Central memory CD8-positive, alpha-beta T cell (primary cell): ENCODE measurements around the gene KLHL17.
"Not testable (repeated sequence)": the region's sequence is repeated elsewhere in the genome, so short reads cannot be mapped to it uniquely, and the experiment has no call there.

Experiments used
- ATAC-seq: fragments of 150-1000 bp; cut with Tn5 transposase; replicated peaks from 2 replicates; pipeline ENCODE4 v1.10.0; 2022; ENCODE audit warnings: mild to moderate bottlenecking, moderate FRiP score, moderate number of reproducible peaks; ENCODE audit not compliant: poor library complexity, severe bottlenecking; ENCODE audit errors: extremely low read depth
- DNase-seq, 2 donors: peaks; one replicate each; pipeline ENCODE4 v3.0.0; 2021; ENCODE audit warnings: low spot score in 2 of 2
- H3K27ac Mint-ChIP-seq: one replicate; pipeline ENCODE4 v1.8.0; 2022; ENCODE audit warnings: low read depth, mild to moderate bottlenecking, moderate library complexity, mixed read lengths
- H3K27me3 Mint-ChIP-seq: one replicate; pipeline ENCODE4 v1.8.0; 2022; ENCODE audit warnings: mixed read lengths
- H3K36me3 Mint-ChIP-seq: one replicate; pipeline ENCODE4 v1.8.0; 2022; ENCODE audit warnings: mild to moderate bottlenecking, moderate library complexity, mixed read lengths; ENCODE audit not compliant: insufficient read depth
- H3K4me1 Mint-ChIP-seq: one replicate; pipeline ENCODE4 v1.8.0; 2022; ENCODE audit warnings: mixed read lengths
- H3K4me3 Mint-ChIP-seq: one replicate; pipeline ENCODE4 v1.8.0; 2022; ENCODE audit warnings: mild to moderate bottlenecking, moderate library complexity, mixed read lengths
- H3K9me3 Mint-ChIP-seq: one replicate; pipeline ENCODE4 v1.8.0; 2022; ENCODE audit warnings: mixed read lengths

KLHL17 gene

GRCh38 chr1:942411-942821 is 18.0 kb upstream of the KLHL17 start:
- peaks cover 33% of the 10 kb centered on the region for H3K27me3 Mint-ChIP-seq
- no peak overlapping the region for H3K4me3 Mint-ChIP-seq
- ATAC-seq (no peak), DNase-seq (no peak)
- H3K4me1 Mint-ChIP-seq, result peaks cover 14% of the 10 kb centered on the region
- H3K9me3 Mint-ChIP-seq, result no peaks in the 10 kb centered on the region
- no peak overlapping the region for H3K27ac Mint-ChIP-seq
- H3K36me3 Mint-ChIP-seq, result peaks cover 7% of the 10 kb centered on the region

DNA sequence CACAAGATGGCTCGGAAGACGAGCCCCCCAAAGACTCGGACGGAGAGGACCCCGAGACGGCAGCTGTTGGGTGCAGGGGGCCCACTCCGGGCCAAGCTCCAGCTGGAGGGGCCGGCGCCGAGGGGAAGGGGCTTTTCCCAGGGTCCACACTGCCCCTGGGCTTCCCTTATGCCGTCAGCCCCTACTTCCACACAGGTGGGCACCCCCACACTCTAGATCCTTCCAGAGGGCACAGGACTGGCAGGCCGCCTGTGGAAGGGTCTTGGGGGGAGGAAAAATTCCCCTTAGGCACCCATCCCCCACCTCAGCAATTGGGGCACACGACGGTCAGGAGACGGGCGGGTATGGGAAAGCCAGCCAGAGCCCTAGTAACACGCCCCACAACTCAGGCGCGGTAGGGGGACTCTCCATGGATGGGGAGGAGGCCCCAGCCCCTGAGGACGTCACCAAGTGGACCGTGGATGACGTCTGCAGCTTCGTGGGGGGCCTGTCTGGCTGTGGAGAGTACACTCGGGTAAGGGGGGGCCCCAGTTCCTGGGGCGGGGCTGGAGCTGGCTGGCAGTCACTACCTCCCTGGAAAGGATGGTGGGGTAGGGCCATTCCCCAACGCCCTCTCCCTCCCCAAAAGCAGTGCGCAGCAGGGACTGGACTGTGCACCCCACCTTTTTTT is 17.4 kb upstream of the KLHL17 start:
- H3K4me3 Mint-ChIP-seq, result no peak overlapping the region
- no peaks in the 10 kb centered on the region for H3K9me3 Mint-ChIP-seq
- no peak overlapping the region for H3K27ac Mint-ChIP-seq
- no peak for ATAC-seq
- peaks cover 10% of the 10 kb centered on the region for H3K36me3 Mint-ChIP-seq
- peaks cover 11% of the 10 kb centered on the region for H3K4me1 Mint-ChIP-seq
- peaks cover 27% of the 10 kb centered on the region for H3K27me3 Mint-ChIP-seq
- DNase-seq, result no peak

DNA sequence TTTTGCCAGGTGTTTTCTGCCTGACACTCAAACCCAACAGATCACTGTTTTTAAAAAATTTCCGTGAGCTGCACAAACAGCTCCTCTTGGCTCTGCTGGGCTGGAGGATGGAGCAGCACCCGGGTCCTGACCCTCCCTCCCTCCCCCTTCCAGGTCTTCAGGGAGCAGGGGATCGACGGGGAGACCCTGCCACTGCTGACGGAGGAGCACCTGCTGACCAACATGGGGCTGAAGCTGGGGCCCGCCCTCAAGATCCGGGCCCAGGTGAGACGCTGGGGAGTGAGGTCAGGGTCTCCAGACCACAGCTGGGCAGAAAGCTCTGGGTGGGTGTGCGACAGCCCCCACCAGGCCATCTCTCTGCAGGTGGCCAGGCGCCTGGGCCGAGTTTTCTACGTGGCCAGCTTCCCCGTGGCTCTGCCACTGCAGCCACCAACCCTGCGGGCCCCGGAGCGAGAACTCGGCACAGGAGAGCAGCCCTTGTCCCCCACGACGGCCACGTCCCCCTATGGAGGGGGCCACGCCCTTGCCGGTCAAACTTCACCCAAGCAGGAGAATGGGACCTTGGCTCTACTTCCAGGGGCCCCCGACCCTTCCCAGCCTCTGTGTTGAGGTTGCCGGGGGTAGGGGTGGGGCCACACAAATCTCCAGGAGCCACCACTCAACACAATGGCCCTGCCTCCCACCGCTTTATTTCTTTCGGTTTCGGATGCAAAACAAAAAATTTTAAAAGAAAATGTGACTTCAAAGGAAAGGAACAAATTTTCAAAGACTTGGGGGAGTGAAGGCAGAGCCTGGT is 16.6 kb upstream of the KLHL17 start:
- no peaks in the 10 kb centered on the region for H3K9me3 Mint-ChIP-seq
- no peak overlapping the region for H3K27ac Mint-ChIP-seq
- peaks cover 9% of the 10 kb centered on the region for H3K4me1 Mint-ChIP-seq
- no peak overlapping the region for H3K4me3 Mint-ChIP-seq
- ATAC-seq (no peak), DNase-seq (no peak)
- peaks cover 10% of the 10 kb centered on the region for H3K36me3 Mint-ChIP-seq
- H3K27me3 Mint-ChIP-seq, result peaks cover 21% of the 10 kb centered on the region

DNA sequence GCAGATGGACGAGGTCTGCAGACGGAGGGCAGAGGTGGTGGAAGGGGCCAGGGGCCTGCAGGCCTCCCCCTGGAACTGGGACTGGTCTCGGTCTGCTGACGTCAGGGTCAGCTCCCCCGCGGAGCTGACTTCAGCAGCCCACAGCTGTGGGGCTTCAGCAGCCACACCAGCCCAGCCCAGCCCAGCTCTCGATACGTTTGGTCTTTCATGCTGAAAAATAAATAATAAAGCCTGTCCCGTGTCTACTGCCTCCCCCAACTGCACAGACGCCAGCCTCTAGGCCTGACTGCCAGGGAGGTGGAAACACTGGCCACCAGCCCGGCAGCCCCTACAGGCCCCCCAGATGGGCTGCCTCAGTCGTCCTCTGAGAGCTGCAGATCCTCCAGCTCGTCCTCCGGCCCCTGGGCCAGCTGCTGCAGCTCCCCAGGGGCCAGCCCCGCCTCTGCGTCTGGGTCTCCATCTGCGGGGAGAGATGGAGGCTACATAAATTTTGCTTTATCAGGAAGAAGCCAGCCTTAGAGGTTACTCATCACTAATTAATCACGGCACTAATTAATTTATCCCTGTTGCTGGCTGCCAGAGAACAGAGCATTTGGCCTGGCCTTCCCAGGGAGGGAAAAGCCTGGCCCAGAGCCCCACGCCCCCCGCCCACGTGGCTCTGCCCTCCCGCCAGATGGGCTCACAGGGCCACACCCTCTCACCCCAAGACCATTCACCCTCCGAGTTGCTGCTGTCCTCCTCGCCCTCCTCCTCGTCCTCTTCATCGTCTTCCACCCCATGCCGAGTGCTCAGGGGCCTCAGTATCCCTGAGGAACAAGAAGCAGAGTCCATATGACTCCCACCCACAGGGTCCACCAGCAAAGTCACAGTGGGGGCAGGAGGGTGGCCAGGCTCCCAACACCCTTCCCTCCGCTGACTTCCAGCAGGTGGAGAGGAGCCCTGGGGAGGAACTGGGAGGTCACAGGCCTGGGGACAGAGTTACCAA is 15.8 kb upstream of the KLHL17 start:
- no peak overlapping the region for H3K4me3 Mint-ChIP-seq
- no peaks in the 10 kb centered on the region for H3K9me3 Mint-ChIP-seq
- H3K27ac Mint-ChIP-seq, result no peak overlapping the region
- ATAC-seq (no peak), DNase-seq (no peak)
- peaks cover 9% of the 10 kb centered on the region for H3K4me1 Mint-ChIP-seq
- peaks cover 13% of the 10 kb centered on the region for H3K36me3 Mint-ChIP-seq
- H3K27me3 Mint-ChIP-seq, result peaks cover 13% of the 10 kb centered on the region

DNA sequence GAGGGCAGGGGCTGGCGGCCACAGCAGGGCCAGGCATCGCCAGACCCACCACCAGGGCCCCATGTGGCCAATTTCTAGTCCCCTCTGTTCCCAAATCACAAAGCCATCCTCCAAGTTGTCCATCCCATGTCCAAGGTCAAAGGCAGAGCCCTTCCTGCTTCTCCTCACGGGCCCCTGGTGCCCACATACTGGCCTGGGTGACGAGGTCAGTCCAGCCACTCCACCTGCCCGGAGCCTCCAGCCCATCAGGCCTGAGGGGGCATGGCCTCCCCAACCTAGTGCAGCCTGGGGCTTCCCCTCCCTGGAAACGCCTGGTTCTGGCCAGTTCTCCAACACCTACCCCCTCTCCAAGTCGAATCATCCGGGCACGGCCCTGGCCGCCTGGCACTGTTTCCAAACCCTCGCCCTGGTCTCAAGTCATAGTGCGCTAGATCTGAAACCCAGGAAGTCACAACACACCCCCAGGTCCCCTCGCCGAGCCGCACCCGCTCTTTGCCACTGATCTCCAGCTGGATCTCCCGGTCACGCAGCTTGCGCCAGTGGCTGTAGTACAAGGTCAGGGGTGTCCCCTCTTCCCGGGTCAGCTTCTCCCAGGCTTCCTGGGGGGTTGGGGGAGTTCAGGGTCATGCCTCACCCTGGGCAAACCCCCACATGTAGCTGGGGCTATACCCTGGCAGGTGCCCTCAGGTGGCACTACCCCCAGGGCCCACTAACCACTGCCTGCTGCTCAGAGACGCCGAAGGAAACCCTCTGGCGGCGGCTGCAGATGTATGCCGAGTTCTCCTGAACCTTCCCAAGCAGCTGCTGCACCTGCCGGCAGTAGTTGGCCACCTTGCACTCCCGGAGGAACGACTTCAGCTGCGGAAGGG is 14.5 kb upstream of the KLHL17 start:
- Mint-ChIP-seq H3K27me3 (peaks cover 7% of the 10 kb centered on the region), H3K4me1 (peaks cover 6% of the 10 kb centered on the region), H3K4me3 (no peak overlapping the region), H3K9me3 (no peaks in the 10 kb centered on the region), H3K36me3 (peaks cover 13% of the 10 kb centered on the region), H3K27ac (no peak overlapping the region)
- DNase-seq, result no peak
- no peak for ATAC-seq

- not testable (repeated sequence) for DNase-seq, ATAC-seq, H3K4me3 Mint-ChIP-seq, H3K27ac Mint-ChIP-seq, H3K27me3 Mint-ChIP-seq, H3K9me3 Mint-ChIP-seq, H3K4me1 Mint-ChIP-seq
- H3K36me3 Mint-ChIP-seq, result peaks cover 13% of the 10 kb centered on the region
Measured at GRCh38 chr1:946811-947210, 13.6 kb upstream of the KLHL17 start.

DNA sequence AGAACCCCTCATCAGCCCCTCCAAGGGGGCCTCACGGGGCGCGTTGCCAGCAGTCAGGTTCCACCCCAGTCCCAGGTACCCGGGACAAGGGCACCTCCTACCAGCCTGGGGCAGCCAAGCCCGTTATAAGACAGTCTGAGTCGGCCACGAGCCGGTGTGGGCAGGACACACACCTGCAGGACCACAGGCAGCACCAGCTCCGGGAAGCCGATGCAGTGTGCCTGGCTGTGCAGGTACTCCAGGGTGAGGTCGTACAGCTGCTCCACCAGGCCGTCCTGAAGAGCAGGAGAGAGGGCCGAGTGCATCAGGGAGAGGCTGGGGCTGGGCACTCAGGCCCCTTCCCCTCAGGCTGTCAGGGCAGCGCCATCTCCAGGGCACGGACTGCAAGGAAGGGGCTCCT is 12.4 kb upstream of the KLHL17 start:
- no peak for ATAC-seq
- Mint-ChIP-seq H3K4me3 (no peak overlapping the region), H3K36me3 (peaks cover 15% of the 10 kb centered on the region), H3K9me3 (no peaks in the 10 kb centered on the region), H3K27me3 (no peaks in the 10 kb centered on the region), H3K27ac (no peak overlapping the region), H3K4me1 (no peaks in the 10 kb centered on the region)
- no peak for DNase-seq

DNA sequence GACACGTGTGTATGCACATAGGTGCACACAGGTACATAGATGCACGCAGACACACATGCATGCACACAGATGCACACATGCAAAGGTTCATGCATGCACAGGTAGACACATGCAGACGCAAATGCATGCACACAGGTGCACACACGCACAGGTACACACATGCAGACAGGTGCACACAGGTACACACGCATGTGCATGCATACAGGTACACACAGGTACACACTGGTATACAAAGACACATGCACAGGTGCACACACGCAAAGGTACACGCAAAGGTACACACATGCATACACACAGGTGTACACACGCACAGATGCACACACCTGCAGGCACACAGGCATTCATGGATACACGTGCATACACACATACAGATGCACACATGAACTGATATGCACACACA is 10.1 kb upstream of the KLHL17 start:
- Mint-ChIP-seq H3K36me3 (peaks cover 25% of the 10 kb centered on the region), H3K27me3 (no peaks in the 10 kb centered on the region), H3K27ac (no peak overlapping the region), H3K4me1 (peaks cover 4% of the 10 kb centered on the region), H3K9me3 (no peaks in the 10 kb centered on the region), H3K4me3 (no peak overlapping the region)
- DNase-seq (no peak), ATAC-seq (no peak)

GRCh38 chr1:950881-951280 is 9.5 kb upstream of the KLHL17 start:
- DNase-seq (no peak), ATAC-seq (no peak)
- H3K9me3 Mint-ChIP-seq, result no peaks in the 10 kb centered on the region
- H3K4me3 Mint-ChIP-seq, result no peak overlapping the region
- H3K27ac Mint-ChIP-seq, result no peak overlapping the region
- H3K36me3 Mint-ChIP-seq, result peaks cover 23% of the 10 kb centered on the region
- H3K4me1 Mint-ChIP-seq, result peaks cover 7% of the 10 kb centered on the region
- no peaks in the 10 kb centered on the region for H3K27me3 Mint-ChIP-seq

DNA sequence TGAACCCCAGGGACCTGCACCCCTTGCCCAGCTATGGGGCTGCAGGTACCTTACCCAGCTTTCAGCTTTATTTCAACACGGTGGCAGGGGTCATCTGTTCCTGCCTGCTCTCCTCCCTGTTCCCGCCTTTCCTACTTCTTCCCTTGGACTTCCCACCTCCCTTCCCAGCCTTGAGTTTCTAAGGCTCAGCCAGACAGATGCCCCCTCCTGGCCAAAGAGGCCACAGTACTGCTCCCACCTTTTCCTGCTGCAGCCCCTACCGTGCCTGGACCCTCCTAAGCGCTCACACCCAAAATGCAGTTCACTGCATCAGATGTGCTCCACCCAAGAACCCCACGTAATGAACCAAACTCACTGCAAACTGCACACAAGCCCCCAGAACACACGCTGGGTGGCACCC is 9.0 kb upstream of the KLHL17 start:
- H3K9me3 Mint-ChIP-seq, result no peaks in the 10 kb centered on the region
- H3K4me1 Mint-ChIP-seq, result peaks cover 7% of the 10 kb centered on the region
- H3K4me3 Mint-ChIP-seq, result no peak overlapping the region
- peaks cover 21% of the 10 kb centered on the region for H3K36me3 Mint-ChIP-seq
- H3K27ac Mint-ChIP-seq, result no peak overlapping the region
- DNase-seq (no peak), ATAC-seq (no peak)
- no peaks in the 10 kb centered on the region for H3K27me3 Mint-ChIP-seq

DNA sequence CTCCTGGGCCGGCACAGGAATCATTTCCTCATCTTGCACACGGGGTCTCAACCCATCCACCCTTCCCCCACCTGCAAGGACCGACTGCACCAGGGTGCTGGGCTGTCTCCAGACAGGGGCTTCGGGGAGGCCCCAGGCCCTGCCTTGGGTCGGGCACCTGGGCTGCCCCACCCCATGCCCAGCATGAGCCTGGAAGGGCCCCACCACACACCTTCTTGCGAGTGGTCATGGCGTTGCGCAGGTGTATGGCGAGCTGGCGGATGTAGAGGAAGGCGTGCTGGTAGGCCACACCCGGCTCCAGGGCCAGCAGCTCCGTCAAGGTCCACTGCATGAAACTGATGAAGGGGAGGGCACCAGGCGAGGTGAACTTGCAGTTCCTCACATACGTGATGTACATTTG is 8.2 kb upstream of the KLHL17 start:
- H3K27ac Mint-ChIP-seq, result no peak overlapping the region
- DNase-seq (no peak), ATAC-seq (no peak)
- H3K9me3 Mint-ChIP-seq, result no peaks in the 10 kb centered on the region
- H3K36me3 Mint-ChIP-seq, result peaks cover 24% of the 10 kb centered on the region
- H3K27me3 Mint-ChIP-seq, result no peaks in the 10 kb centered on the region
- peaks cover 11% of the 10 kb centered on the region for H3K4me1 Mint-ChIP-seq
- H3K4me3 Mint-ChIP-seq, result no peak overlapping the region

GRCh38 chr1:952603-953002 is 7.8 kb upstream of the KLHL17 start:
- Mint-ChIP-seq H3K36me3 (peaks cover 25% of the 10 kb centered on the region), H3K27ac (no peak overlapping the region), H3K27me3 (no peaks in the 10 kb centered on the region), H3K4me1 (peaks cover 15% of the 10 kb centered on the region), H3K4me3 (no peak overlapping the region), H3K9me3 (no peaks in the 10 kb centered on the region)
- ATAC-seq (no peak), DNase-seq (no peak)
